ENCODE data around the gene SAMSN1. TPM values are rescaled to one million over a fixed set of nuclear protein-coding genes. Genes with fewer than 3 reads are reported as not detected.

The SAMSN1 gene
- total RNA-seq, 2 donors from 2014 or later: 1.4 TPM; not detected in 1

DNA sequence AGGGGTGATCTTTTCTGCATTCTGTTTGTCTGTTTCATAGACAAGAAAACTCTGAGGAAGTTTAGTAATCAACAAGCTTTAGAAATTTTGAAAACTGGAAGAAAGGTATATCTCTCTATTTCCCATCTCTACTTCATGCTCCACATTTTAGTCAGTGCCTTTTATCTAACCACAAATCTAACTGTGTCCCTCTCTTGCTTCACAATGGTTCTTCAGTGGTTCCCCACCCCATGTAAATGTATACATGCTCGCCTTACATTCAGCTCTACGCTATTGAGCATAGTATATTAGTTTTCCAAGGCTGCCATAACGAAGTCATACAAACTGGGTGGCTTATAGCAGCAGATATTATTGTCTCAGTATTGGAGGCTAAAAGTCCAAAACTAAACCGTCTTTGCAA, 14.4 kb upstream of the SAMSN1 start:
- DNase-seq: no peak
- H3K27me3 ChIP-seq (ENCODE audit: control insufficient read depth, insufficient read depth, low read length, poor library complexity, severe bottlenecking): no peaks in the 10 kb centered on the region
- H3K36me3 Mint-ChIP-seq (ENCODE audit: low read depth): no peaks in the 10 kb centered on the region
- TF ChIP-seq, protein P1, sequence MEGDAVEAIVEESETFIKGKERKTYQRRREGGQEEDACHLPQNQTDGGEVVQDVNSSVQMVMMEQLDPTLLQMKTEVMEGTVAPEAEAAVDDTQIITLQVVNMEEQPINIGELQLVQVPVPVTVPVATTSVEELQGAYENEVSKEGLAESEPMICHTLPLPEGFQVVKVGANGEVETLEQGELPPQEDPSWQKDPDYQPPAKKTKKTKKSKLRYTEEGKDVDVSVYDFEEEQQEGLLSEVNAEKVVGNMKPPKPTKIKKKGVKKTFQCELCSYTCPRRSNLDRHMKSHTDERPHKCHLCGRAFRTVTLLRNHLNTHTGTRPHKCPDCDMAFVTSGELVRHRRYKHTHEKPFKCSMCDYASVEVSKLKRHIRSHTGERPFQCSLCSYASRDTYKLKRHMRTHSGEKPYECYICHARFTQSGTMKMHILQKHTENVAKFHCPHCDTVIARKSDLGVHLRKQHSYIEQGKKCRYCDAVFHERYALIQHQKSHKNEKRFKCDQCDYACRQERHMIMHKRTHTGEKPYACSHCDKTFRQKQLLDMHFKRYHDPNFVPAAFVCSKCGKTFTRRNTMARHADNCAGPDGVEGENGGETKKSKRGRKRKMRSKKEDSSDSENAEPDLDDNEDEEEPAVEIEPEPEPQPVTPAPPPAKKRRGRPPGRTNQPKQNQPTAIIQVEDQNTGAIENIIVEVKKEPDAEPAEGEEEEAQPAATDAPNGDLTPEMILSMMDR (conservative IDR thresholded peaks at IDR 0.05): no peak
- H3K27ac ChIP-seq (ENCODE audit: low read depth, low read length): no peak overlapping the region
- H3K27me3 Mint-ChIP-seq (ENCODE audit: insufficient read depth): no peaks in the 10 kb centered on the region
- H3K9ac ChIP-seq (ENCODE audit: extremely low read depth, low read length, poor library complexity, severe bottlenecking): no peak overlapping the region
- no peaks in the 10 kb centered on the region for H3K4me1 Mint-ChIP-seq
- H3K4me3 Mint-ChIP-seq: no peak overlapping the region
- no peaks in the 10 kb centered on the region for H3K36me3 ChIP-seq (ENCODE audit: control insufficient read depth, insufficient read depth, low read length)
- WGBS, 2 experiments (ENCODE audit: insufficient coverage in 1 of 2, insufficient read length in 1 of 2): 64 to 69% methylated on average over 4 of the region's 4 CpGs
- peaks cover 14% of the 10 kb centered on the region for H3K9me3 Mint-ChIP-seq
- no peak overlapping the region for H3K27ac Mint-ChIP-seq
- no peak overlapping the region for H3K4me3 ChIP-seq (ENCODE audit: low read length)
- H3K4me1 ChIP-seq (ENCODE audit: control insufficient read depth, insufficient read depth, low read length): no peaks in the 10 kb centered on the region
- H3K9me3 ChIP-seq (ENCODE audit: control insufficient read depth, low read length): peaks cover 15% of the 10 kb centered on the region

DNA sequence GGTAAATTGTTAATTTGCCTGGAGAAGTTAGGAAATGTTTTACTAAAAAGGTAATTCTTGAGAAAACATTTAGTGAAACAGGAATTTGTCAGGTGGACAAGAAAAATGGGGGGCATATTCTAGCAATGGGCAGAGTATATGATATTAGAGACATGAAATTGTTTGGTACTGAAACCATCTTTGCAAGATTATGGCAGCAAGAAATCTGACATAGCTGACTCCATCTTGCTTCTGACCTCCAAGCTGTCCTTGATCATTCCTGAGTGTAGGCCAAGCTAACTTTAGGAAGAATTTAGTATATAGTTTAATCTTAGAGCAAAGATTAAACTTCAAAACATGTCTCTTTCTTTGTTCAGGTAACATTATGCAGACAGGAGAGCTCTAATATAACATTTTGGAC, 14.0 kb upstream of the SAMSN1 start:
- H3K27me3 ChIP-seq (ENCODE audit: control insufficient read depth, insufficient read depth, low read length, poor library complexity, severe bottlenecking): no peaks in the 10 kb centered on the region
- peaks cover 14% of the 10 kb centered on the region for H3K9me3 Mint-ChIP-seq
- H3K27ac ChIP-seq (ENCODE audit: low read depth, low read length): no peak overlapping the region
- no peaks in the 10 kb centered on the region for H3K36me3 Mint-ChIP-seq (ENCODE audit: low read depth)
- H3K9ac ChIP-seq (ENCODE audit: extremely low read depth, low read length, poor library complexity, severe bottlenecking): no peak overlapping the region
- H3K4me1 Mint-ChIP-seq: no peaks in the 10 kb centered on the region
- H3K27ac Mint-ChIP-seq: no peak overlapping the region
- no peak overlapping the region for H3K4me3 Mint-ChIP-seq
- no peaks in the 10 kb centered on the region for H3K36me3 ChIP-seq (ENCODE audit: control insufficient read depth, insufficient read depth, low read length)
- H3K27me3 Mint-ChIP-seq (ENCODE audit: insufficient read depth): no peaks in the 10 kb centered on the region
- no peak for DNase-seq
- no peaks in the 10 kb centered on the region for H3K4me1 ChIP-seq (ENCODE audit: control insufficient read depth, insufficient read depth, low read length)
- peaks cover 15% of the 10 kb centered on the region for H3K9me3 ChIP-seq (ENCODE audit: control insufficient read depth, low read length)
- TF ChIP-seq, protein P1 (conservative IDR thresholded peaks at IDR 0.05): no peak
- no peak overlapping the region for H3K4me3 ChIP-seq (ENCODE audit: low read length)

DNA sequence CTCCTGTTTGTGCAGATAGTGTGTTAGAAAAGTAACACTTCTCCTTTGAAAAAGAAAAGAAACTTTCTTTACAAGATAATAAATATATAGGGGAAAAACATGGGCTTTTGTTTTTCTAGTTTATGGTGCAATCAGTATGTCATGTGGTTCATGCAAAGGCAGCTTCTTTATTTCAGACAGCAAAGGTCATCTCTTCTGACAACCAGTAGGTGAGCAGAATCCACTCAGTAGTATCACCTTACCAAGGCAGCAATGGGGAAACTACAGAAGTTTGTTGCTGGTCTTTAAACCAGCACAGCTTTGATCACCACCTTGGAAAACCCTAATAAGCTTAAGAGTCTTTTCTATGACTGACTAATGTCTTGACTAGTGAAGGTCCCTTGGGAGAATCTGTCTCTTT, 13.0 kb upstream of the SAMSN1 start:
- Histone ChIP-seq H3K9ac (ENCODE audit: extremely low read depth, low read length, poor library complexity, severe bottlenecking) (no peak overlapping the region), H3K9me3 (ENCODE audit: control insufficient read depth, low read length) (peaks cover 15% of the 10 kb centered on the region), H3K4me3 (ENCODE audit: low read length) (no peak overlapping the region), H3K27me3 (ENCODE audit: control insufficient read depth, insufficient read depth, low read length, poor library complexity, severe bottlenecking) (no peaks in the 10 kb centered on the region), H3K27ac (ENCODE audit: low read depth, low read length) (no peak overlapping the region), H3K36me3 (ENCODE audit: control insufficient read depth, insufficient read depth, low read length) (no peaks in the 10 kb centered on the region), H3K4me1 (ENCODE audit: control insufficient read depth, insufficient read depth, low read length) (no peaks in the 10 kb centered on the region)
- TF ChIP-seq, protein P1 (conservative IDR thresholded peaks at IDR 0.05): no peak
- no peaks in the 10 kb centered on the region for H3K27me3 Mint-ChIP-seq (ENCODE audit: insufficient read depth)
- no peak overlapping the region for H3K27ac Mint-ChIP-seq
- H3K4me1 Mint-ChIP-seq: no peaks in the 10 kb centered on the region
- peaks cover 14% of the 10 kb centered on the region for H3K9me3 Mint-ChIP-seq
- no peak overlapping the region for H3K4me3 Mint-ChIP-seq
- no peak for DNase-seq
- no peaks in the 10 kb centered on the region for H3K36me3 Mint-ChIP-seq (ENCODE audit: low read depth)
